ENCODE measurements around the gene SENP6. TPM values are rescaled to one million over a fixed set of nuclear protein-coding genes. Genes with fewer than 3 reads are reported as not detected.
"Not testable (repeated sequence)": the region's sequence is repeated elsewhere in the genome, so short reads cannot be mapped to it uniquely, and the experiment has no call there.

The SENP6 gene
- total and polyA plus RNA-seq, 9 of the 15 experiments (the other 6 are each of a cell fraction or from before 2014, with no cell fraction given), result 11.1 to 79.4 (median 46.8) TPM

DNA sequence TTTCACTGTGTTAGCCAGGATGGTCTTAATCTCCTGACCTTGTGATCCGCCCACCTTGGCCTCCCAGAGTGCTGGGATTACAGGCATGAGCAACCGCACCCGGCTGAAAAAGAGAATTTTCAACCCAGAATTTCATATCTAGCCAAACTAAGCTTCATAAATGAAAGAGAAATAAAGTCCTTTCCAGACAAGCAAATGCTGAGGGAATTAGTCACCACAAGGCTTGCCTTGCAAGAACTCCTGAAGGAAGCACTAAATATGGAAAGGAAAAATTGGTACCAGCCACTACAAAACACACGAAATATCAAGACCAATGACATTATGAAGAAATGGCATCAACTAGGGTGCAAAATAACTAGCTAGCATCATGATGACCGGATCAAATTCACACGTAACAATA lies 31.0 kb upstream of the SENP6 start:
- H4K20me1 ChIP-seq (replicated peaks; ENCODE audit: control insufficient read depth, insufficient read depth, low read length); H2AFZ ChIP-seq (ENCODE audit: low read depth, low read length); H3K9me3 ChIP-seq (replicated peaks; ENCODE audit: control insufficient read depth, insufficient read depth, low read depth, low read length); H3K4me1 ChIP-seq (replicated peaks in 1 of 2; ENCODE audit: control insufficient read depth in 2 of 2, insufficient read depth in 2 of 2, low read length in 2 of 2); H3K4me2 ChIP-seq (ENCODE audit: insufficient read depth, low read length); ATAC-seq; H3K9ac ChIP-seq (ENCODE audit: insufficient read depth in 1 of 2, low read depth in 2 of 2, low read length in 2 of 2); H3K4me3 ChIP-seq; in situ Hi-C loops (cut with MboI); CTCF ChIA-PET (ENCODE audit: low intra/inter-chr PET ratio); H3K79me2 ChIP-seq (ENCODE audit: control insufficient read depth, insufficient read depth, low read length); DNase-seq (ENCODE audit: extremely low read depth in 1 of 4, low spot score in 3 of 4); H3K27ac ChIP-seq (ENCODE audit: extremely low read depth, low read depth, low read length); BruUV-seq (replicated peaks); POLR2A ChIA-PET; H3K36me3 ChIP-seq (ENCODE audit: control insufficient read depth, insufficient read depth, low read length); H3K27me3 ChIP-seq (ENCODE audit: control insufficient read depth in 2 of 2, insufficient read depth in 2 of 2, low read length in 2 of 2); H3K9me1 ChIP-seq (ENCODE audit: control insufficient read depth, insufficient read depth, low read length); intact Hi-C loops (cut with micrococcal nuclease); FAIRE-seq: not testable (repeated sequence)
- 5% methylated on average over 5 of the region's 6 CpGs for WGBS (ENCODE audit: insufficient coverage, low coverage, missing lambda C conversion rate)

DNA sequence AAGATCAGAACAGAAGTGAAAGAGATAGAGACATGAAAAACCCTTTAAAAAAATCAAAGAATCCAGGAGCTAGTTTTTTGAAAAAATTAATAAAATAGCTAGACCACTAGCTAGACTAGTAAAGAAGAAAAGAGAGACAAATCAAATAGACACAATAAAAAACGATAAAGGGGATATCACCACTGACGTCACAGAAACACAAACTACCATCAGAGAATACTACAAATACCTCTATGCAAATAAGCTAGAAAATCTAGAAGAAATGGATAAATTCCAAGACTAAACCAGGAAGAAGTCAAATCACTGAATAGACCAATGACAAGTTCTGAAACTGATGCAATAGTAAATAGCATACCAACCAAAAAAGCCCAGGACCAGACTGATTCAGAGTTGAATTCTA lies 29.6 kb upstream of the SENP6 start:
- H3K27ac ChIP-seq (ENCODE audit: extremely low read depth, low read depth, low read length), result no peak overlapping the region
- no peak overlapping the region for H2AFZ ChIP-seq (ENCODE audit: low read depth, low read length)
- no peak overlapping the region for H3K9ac ChIP-seq (ENCODE audit: insufficient read depth in 1 of 2, low read depth in 2 of 2, low read length in 2 of 2)
- ChIA-PET POLR2A (interaction anchor here (1.4 kb wide), 1 partner anchor 9 kb away, joined by 3 read pairs; no protein-coding TSS in a partner anchor), CTCF (ENCODE audit: low intra/inter-chr PET ratio) (no interaction called here)
- FAIRE-seq (no peak), DNase-seq (ENCODE audit: extremely low read depth in 1 of 4, low spot score in 3 of 4) (no peak), ATAC-seq (no peak)
- no peaks in the 10 kb centered on the region; a peak in 1 of 5 replicates for H3K27me3 ChIP-seq (ENCODE audit: control insufficient read depth in 2 of 2, insufficient read depth in 2 of 2, low read length in 2 of 2)
- WGBS (ENCODE audit: insufficient coverage, low coverage, missing lambda C conversion rate), result 5% methylated on average over 2 of the region's 2 CpGs
- BruUV-seq (replicated peaks), result no TSS peak
- no peaks in the 10 kb centered on the region for H3K9me1 ChIP-seq (ENCODE audit: control insufficient read depth, insufficient read depth, low read length)
- H3K4me3 ChIP-seq, result no peak overlapping the region
- in situ Hi-C loops (cut with MboI) (no loop called here), intact Hi-C loops (cut with micrococcal nuclease) (no loop called here)
- H3K4me1 ChIP-seq (replicated peaks in 1 of 2; ENCODE audit: control insufficient read depth in 2 of 2, insufficient read depth in 2 of 2, low read length in 2 of 2), result no peaks in the 10 kb centered on the region; a peak in 1 of 5 replicates
- H3K79me2 ChIP-seq (ENCODE audit: control insufficient read depth, insufficient read depth, low read length), result no peaks in the 10 kb centered on the region
- H3K36me3 ChIP-seq (ENCODE audit: control insufficient read depth, insufficient read depth, low read length), result no peaks in the 10 kb centered on the region
- no peak overlapping the region for H3K4me2 ChIP-seq (ENCODE audit: insufficient read depth, low read length)
- no peaks in the 10 kb centered on the region for H4K20me1 ChIP-seq (replicated peaks; ENCODE audit: control insufficient read depth, insufficient read depth, low read length)
- no peaks in the 10 kb centered on the region for H3K9me3 ChIP-seq (replicated peaks; ENCODE audit: control insufficient read depth, insufficient read depth, low read depth, low read length)
- no peak for TF ChIP-seq MEIS2 (IDR thresholded peaks at IDR 0.05; ENCODE audit: partially characterized antibody)
- TF ChIP-seq, protein P1, sequence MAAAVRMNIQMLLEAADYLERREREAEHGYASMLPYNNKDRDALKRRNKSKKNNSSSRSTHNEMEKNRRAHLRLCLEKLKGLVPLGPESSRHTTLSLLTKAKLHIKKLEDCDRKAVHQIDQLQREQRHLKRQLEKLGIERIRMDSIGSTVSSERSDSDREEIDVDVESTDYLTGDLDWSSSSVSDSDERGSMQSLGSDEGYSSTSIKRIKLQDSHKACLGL (CRISPR knock-in tag; IDR thresholded peaks at IDR 0.05; ENCODE audit: borderline replicate concordance, poor library complexity, severe bottlenecking), result no peak
- TF ChIP-seq E2F3 (CRISPR knock-in tag; IDR thresholded peaks at IDR 0.05), result no peak
- no peak for TF ChIP-seq HNRNPK (IDR thresholded peaks at IDR 0.05; ENCODE audit: low read depth, low read length, poor library complexity, severe bottlenecking)
- TF ChIP-seq TCF7L2 (IDR thresholded peaks at IDR 0.05; ENCODE audit: low read depth, low read length), result no peak
- TF ChIP-seq SMAD3 (CRISPR knock-in tag; conservative IDR thresholded peaks at IDR 0.05), result no peak
- no peak for TF ChIP-seq SIRT6 (IDR thresholded peaks at IDR 0.05; ENCODE audit: low read depth, low read length)
- TF ChIP-seq HNRNPH1 (optimal IDR thresholded peaks at IDR 0.05; ENCODE audit: low read depth, low read length), result no peak
- TF ChIP-seq CBFB (CRISPR knock-in tag; IDR thresholded peaks at IDR 0.05), result no peak
- TF ChIP-seq CREM (IDR thresholded peaks at IDR 0.05; ENCODE audit: low read depth), result no peak
- TF ChIP-seq, protein P2, sequence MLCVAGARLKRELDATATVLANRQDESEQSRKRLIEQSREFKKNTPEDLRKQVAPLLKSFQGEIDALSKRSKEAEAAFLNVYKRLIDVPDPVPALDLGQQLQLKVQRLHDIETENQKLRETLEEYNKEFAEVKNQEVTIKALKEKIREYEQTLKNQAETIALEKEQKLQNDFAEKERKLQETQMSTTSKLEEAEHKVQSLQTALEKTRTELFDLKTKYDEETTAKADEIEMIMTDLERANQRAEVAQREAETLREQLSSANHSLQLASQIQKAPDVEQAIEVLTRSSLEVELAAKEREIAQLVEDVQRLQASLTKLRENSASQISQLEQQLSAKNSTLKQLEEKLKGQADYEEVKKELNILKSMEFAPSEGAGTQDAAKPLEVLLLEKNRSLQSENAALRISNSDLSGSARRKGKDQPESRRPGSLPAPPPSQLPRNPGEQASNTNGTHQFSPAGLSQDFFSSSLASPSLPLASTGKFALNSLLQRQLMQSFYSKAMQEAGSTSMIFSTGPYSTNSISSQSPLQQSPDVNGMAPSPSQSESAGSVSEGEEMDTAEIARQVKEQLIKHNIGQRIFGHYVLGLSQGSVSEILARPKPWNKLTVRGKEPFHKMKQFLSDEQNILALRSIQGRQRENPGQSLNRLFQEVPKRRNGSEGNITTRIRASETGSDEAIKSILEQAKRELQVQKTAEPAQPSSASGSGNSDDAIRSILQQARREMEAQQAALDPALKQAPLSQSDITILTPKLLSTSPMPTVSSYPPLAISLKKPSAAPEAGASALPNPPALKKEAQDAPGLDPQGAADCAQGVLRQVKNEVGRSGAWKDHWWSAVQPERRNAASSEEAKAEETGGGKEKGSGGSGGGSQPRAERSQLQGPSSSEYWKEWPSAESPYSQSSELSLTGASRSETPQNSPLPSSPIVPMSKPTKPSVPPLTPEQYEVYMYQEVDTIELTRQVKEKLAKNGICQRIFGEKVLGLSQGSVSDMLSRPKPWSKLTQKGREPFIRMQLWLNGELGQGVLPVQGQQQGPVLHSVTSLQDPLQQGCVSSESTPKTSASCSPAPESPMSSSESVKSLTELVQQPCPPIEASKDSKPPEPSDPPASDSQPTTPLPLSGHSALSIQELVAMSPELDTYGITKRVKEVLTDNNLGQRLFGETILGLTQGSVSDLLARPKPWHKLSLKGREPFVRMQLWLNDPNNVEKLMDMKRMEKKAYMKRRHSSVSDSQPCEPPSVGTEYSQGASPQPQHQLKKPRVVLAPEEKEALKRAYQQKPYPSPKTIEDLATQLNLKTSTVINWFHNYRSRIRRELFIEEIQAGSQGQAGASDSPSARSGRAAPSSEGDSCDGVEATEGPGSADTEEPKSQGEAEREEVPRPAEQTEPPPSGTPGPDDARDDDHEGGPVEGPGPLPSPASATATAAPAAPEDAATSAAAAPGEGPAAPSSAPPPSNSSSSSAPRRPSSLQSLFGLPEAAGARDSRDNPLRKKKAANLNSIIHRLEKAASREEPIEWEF (CRISPR knock-in tag; IDR thresholded peaks at IDR 0.05), result no peak

All from K562 (cell line).